HG03196 (cell line): Measurements from ENCODE around the gene GMPPA.

Experiments
- ATAC-seq: cut with Tn5 transposase; IDR thresholded peaks from one replicate; pipeline ENCODE4 v1.9.1; 2021; ENCODE audit not compliant: unreplicated experiment

Gene GMPPA

DNA sequence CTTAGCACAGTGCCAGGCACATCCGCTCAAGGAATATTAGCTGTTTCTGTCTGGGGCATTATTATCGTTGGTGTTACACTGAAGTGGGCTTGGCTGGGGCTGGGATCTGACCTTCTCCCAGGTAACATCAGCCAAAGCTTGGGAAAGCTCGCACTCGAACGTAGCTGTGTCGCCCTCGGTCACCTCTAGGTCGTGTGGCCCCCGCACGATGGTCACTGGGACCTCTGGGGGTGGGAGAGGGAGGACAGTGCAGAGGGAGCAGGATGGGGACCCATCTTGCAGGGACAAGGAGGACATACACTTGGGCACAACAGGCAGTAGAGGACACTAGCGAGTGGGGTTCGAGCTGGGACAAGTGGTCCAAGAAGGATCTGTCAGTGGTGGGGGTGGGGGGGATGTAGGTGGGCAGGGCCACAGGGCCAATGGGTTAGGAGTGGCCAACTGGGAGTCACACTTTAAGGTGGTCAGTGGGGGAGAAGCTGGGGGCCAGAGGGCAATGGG, 54.8 kb downstream of the GMPPA start:
- ATAC-seq, result no peak

DNA sequence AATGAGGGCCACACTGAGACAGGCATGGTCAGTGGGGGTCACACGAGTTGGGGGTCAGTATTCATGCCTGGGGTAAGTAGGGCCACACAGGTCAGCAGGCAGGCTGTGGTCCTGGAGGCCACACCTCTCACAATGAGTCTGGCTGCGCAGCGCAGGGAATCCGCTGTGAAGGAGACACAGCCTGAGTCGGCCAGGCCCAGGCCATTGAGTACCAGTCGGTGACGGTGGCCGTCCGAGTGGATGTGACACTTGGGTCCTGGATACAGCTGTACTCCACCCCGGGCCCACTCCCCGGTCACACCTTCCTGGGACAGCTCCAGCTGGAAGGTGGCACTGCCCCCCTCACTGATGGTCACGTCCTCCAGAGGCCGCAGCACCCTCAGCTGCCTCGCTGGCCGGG, 55.7 kb downstream of the GMPPA start:
- no peak for ATAC-seq

DNA sequence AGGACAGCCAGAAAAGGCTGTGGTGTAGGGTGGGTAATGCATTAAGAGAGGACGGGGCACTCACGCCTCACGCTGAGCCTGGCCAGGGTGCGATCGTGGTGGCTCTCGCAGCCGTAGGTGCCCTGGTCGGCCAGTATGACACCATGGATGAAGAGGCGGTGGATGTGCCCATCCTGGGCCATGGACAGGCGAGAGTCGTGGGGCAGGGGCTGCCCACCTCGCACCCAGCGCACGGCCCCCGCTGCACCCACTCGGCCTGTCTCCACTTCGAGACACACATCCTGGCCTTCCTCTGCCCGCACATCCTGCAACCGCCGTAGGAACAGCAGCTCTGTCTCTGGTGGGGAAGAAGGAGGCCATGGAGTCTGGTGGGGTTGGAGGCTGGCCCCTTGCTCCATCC, 57.3 kb downstream of the GMPPA start:
- ATAC-seq, result no peak

DNA sequence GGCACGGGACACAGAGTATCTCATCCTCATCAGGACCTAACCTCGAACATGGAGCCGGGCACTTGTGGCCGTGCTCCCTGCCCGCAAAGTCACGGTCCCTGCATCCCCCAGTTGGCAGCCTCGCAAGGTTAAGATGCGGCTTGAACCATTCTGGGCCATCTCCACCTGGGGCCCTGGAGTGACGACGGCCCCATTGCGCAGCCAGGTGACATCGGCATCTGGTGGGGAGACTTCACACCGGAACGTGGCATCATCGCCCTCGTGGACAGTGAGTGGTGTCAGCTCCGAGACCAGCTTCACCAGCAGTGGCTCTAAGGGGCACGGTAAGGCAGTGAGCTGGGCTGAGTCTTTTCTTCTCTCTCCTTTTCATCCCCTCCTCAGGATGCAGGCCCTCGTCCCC, 57.7 kb downstream of the GMPPA start:
- no peak for ATAC-seq
